HCT116 (cell line): ENCODE results near the gene GLYR1. TPM values are rescaled to one million over a fixed set of nuclear protein-coding genes. Genes with fewer than 3 reads are reported as not detected.

ENCODE experiments used
- ATAC-seq: fragments of 200-7000 bp; cut with Tn5 transposase; 2 replicates; pipeline ENCODE4 v1.9.1; 2020; ENCODE audit warnings: mild to moderate bottlenecking, moderate library complexity
- BruUV-seq: library from RNA; stranded (reverse); fragments of 400-500 nt; replicated peaks from 2 replicates; lab custom pipeline; 2021; lab: Mats Ljungman, UMichigan
- CTCF ChIA-PET: fragments of 300-600 bp; sonication (Branson Sonifier 250); formaldehyde crosslinking; loops from one replicate; lab custom pipeline; 2021; ENCODE audit warnings: antibody characterized with exemption; lab: Charles Lee
- POLR2A ChIA-PET: fragments of 300-600, 350-600 bp; sonication (Branson Sonifier 250); formaldehyde crosslinking; loops from one replicate; lab custom pipeline; 2021; ENCODE audit warnings: antibody characterized with exemption; lab: Charles Lee
- RAD21 ChIA-PET, 2 experiments: fragments of 300-600 bp; sonication (Branson Sonifier 250); formaldehyde crosslinking; loops; one replicate each; lab custom pipeline; 2023; ENCODE audit warnings: low total read pairs in 2 of 2; ENCODE audit not compliant: uncharacterized antibody in 2 of 2, unreplicated experiment in 2 of 2, low non-redundant PET in 1 of 2; lab: Charles Lee
- DNase-seq: peaks from one replicate; pipeline ENCODE4 v3.0.0-alpha.2; 2010; ENCODE audit warnings: low read depth, low spot score
- H2AFZ ChIP-seq: fragments of 200-600 bp; shearing (Covaris generic), sonication (generic); 2 replicates; pipeline ENCODE4 v1.6.1; 2017; ENCODE audit warnings: low read depth, mixed run types, mixed read lengths, antibody characterized with exemption, low read length; ENCODE audit not compliant: poor library complexity, severe bottlenecking
- H3K27ac ChIP-seq: 2 replicates; pipeline ENCODE4 v1.5.1; 2012; ENCODE audit warnings: low read depth, low read length
- H3K27me3 ChIP-seq: fragments of 200-600 bp; sonication (generic); 2 replicates; pipeline ENCODE4 v1.6.1; 2016; ENCODE audit warnings: mixed run types, low read length, mixed read lengths; ENCODE audit not compliant: insufficient read depth
- H3K36me3 ChIP-seq, 2 experiments: fragments of 200-500 bp in 1 of 2; fragments of 200-600 bp in 1 of 2; sonication (Bioruptor generic) in 1 of 2; sonication (generic) in 1 of 2; 2 replicates each; pipeline versions ENCODE4 v1.5.1 to v1.6.1; 2014 to 2016; ENCODE audit warnings: low read length in 2 of 2, inconsistent platforms in 1 of 2, mixed read lengths in 1 of 2, mixed run types in 1 of 2; ENCODE audit not compliant: insufficient read depth in 2 of 2, control insufficient read depth in 1 of 2
- H3K4me1 ChIP-seq, 2 experiments: fragments of 200-600 bp in 1 of 2; sonication (generic) in 1 of 2; 2 replicates each; pipeline versions ENCODE4 v1.5.1 to v1.6.1; 2012 to 2017; ENCODE audit warnings: low read length in 2 of 2, inconsistent platforms in 1 of 2, mild to moderate bottlenecking in 1 of 2, mixed read lengths in 1 of 2, mixed run types in 1 of 2, moderate library complexity in 1 of 2; ENCODE audit not compliant: insufficient read depth in 2 of 2, control insufficient read depth in 1 of 2
- H3K4me2 ChIP-seq: fragments of 200-600 bp; sonication (generic); 2 replicates; pipeline ENCODE4 v1.6.1; 2017; ENCODE audit warnings: mixed run types, low read length, mixed read lengths
- H3K4me3 ChIP-seq, 2 experiments: fragments of 200-600 bp in 1 of 2; sonication (generic) in 1 of 2; replicated peaks in 1 of 2; 2 replicates each; pipeline ENCODE4 v1.5.1; 2011 to 2016; ENCODE audit warnings: low read length in 2 of 2, control low read depth in 1 of 2, low read depth in 1 of 2, mild to moderate bottlenecking in 1 of 2, mixed read lengths in 1 of 2, mixed run types in 1 of 2
- H3K79me2 ChIP-seq: fragments of 200-600 bp; sonication (generic); 2 replicates; pipeline ENCODE4 v1.6.1; 2017; ENCODE audit warnings: mild to moderate bottlenecking, mixed run types, low read length, moderate library complexity, mixed read lengths; ENCODE audit not compliant: insufficient read depth
- H3K9ac ChIP-seq: fragments of 200-600 bp; sonication (generic); 2 replicates; pipeline ENCODE4 v1.6.1; 2016; ENCODE audit warnings: low read length, mixed read lengths
- H3K9me2 ChIP-seq: fragments of 200-600 bp; sonication (generic), shearing (Covaris generic); 2 replicates; pipeline ENCODE4 v1.6.1; 2017; ENCODE audit warnings: mixed run types, mild to moderate bottlenecking, moderate library complexity; ENCODE audit not compliant: insufficient read depth
- H3K9me3 ChIP-seq, 2 experiments: fragments of 200-500 bp in 1 of 2; fragments of 200-600 bp in 1 of 2; sonication (Bioruptor generic) in 1 of 2; sonication (generic) in 1 of 2; 2 replicates each; pipeline ENCODE4 v1.6.1; 2014 to 2017; ENCODE audit warnings: low read length in 2 of 2, mixed read lengths in 2 of 2, inconsistent platforms in 1 of 2, low read depth in 1 of 2, mild to moderate bottlenecking in 1 of 2, mixed run types in 1 of 2, moderate library complexity in 1 of 2; ENCODE audit not compliant: control insufficient read depth in 1 of 2, insufficient read depth in 1 of 2
- H4K20me1 ChIP-seq: fragments of 200-600 bp; sonication (generic), shearing (Covaris generic); 2 replicates; pipeline ENCODE4 v1.6.1; 2017; ENCODE audit warnings: mixed run types, mild to moderate bottlenecking, moderate library complexity; ENCODE audit not compliant: insufficient read depth
- ELF1 ChIP-seq: IDR thresholded peaks from 2 replicates; pipeline ENCODE4 v1.6.1; 2012; ENCODE audit warnings: low read depth, borderline replicate concordance
- EZH2phosphoT487 ChIP-seq: fragments of 200-600 bp; IDR thresholded peaks from 2 replicates; pipeline ENCODE4 v1.6.1; 2018; ENCODE audit warnings: antibody characterized with exemption, borderline replicate concordance
- FOSL1 ChIP-seq: IDR thresholded peaks from 2 replicates; pipeline ENCODE4 v1.6.1; 2012; ENCODE audit warnings: low read depth
- RAD21 ChIP-seq: IDR thresholded peaks from 2 replicates; pipeline ENCODE4 v1.6.1; 2012; ENCODE audit warnings: low read depth, mild to moderate bottlenecking
- SRF ChIP-seq: IDR thresholded peaks from 2 replicates; pipeline ENCODE4 v1.6.1; 2012; ENCODE audit warnings: low read depth
- TCF7L2 ChIP-seq: IDR thresholded peaks from 2 replicates; pipeline ENCODE4 v1.7.0; 2011; ENCODE audit warnings: borderline replicate concordance, inconsistent platforms; ENCODE audit not compliant: insufficient read depth, insufficient read length; ENCODE audit errors: extremely low read depth
- YY1 ChIP-seq: IDR thresholded peaks from 2 replicates; pipeline ENCODE4 v1.6.1; 2011; ENCODE audit warnings: low read length, low read depth, moderate library complexity, mild to moderate bottlenecking; ENCODE audit not compliant: insufficient replicate concordance; ENCODE audit errors: extremely low read depth
- ZFX ChIP-seq: fragments of 450-650 bp; IDR thresholded peaks from 2 replicates; pipeline ENCODE4 v1.6.1; 2017
- intact Hi-C: fragments of 100-400 bp; cut with micrococcal nuclease; formaldehyde crosslinking; loops from 2 replicates; pipeline ENCODE4 v1.10.0; 2022
- total RNA-seq: library from RNA; stranded (reverse); gene quantifications from one replicate; pipeline ENCODE4 v1.2.1, GENCODE V29; 2021; ENCODE audit not compliant: unreplicated experiment
- TF ChIP-seq, protein P1 (sequence below): IDR thresholded peaks from 2 replicates; pipeline ENCODE4 v1.6.1; 2012; ENCODE audit warnings: low read depth
- TF ChIP-seq, protein P2 (sequence below), 3 experiments: fragments of 200-600 bp in 1 of 3; sonication (generic) in 1 of 3; IDR thresholded peaks in 2 of 3; conservative IDR thresholded peaks in 1 of 3; 2 replicates each; pipeline ENCODE4 v1.5.1; 2012 to 2017; ENCODE audit warnings: low read depth in 2 of 3, low read length in 2 of 3, antibody characterized with exemption in 1 of 3, borderline replicate concordance in 1 of 3, control low read depth in 1 of 3, mild to moderate bottlenecking in 1 of 3, mixed read lengths in 1 of 3, mixed run types in 1 of 3, moderate library complexity in 1 of 3; ENCODE audit not compliant: insufficient read depth in 1 of 3
- TF ChIP-seq, protein P3 (sequence below): IDR thresholded peaks from 2 replicates; pipeline ENCODE4 v1.6.1; 2012
- TF ChIP-seq, protein P4 (sequence below): IDR thresholded peaks from 2 replicates; pipeline ENCODE4 v1.6.1; 2011; ENCODE audit warnings: mild to moderate bottlenecking, low read length, moderate library complexity; ENCODE audit not compliant: insufficient replicate concordance; ENCODE audit errors: extremely low read depth

The GLYR1 gene
- total RNA-seq, 1 experiment from 2014 or later: 50.0 TPM

DNA sequence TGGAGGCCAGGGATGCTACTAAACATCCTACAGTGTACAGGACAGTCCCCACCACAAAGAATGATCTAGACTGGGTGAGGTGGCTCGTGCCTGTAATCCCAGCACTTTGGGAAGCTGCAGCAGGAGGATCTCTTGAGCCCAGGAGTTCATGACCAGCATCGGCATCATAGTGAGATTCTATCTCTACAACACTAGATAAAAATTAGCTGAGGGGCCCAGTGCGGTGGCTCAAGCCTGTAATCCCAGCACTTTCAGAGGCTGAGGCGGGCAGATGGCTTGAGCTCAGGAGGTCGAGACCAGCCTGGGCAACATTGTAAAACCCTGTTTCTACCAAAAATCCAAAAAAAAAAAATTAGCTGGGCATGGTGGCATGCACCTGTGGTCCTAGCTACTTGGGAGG, 74.7 kb downstream of the GLYR1 start:
- H3K27me3 ChIP-seq: no peaks in the 10 kb centered on the region
- ATAC-seq: no peak
- H3K9me3 ChIP-seq: no peaks in the 10 kb centered on the region
- H3K27ac ChIP-seq: no peak overlapping the region
- no peaks in the 10 kb centered on the region for H4K20me1 ChIP-seq
- ChIA-PET POLR2A (no interaction called here), RAD21 (no interaction called here), CTCF (no interaction called here)
- no peak overlapping the region for H3K4me3 ChIP-seq
- no peaks in the 10 kb centered on the region for H3K36me3 ChIP-seq
- no peak for DNase-seq
- H3K79me2 ChIP-seq: no peaks in the 10 kb centered on the region
- intact Hi-C loops: no loop called here
- peaks cover 6 to 16% of the 10 kb centered on the region in 2 experiments; a peak in 3 of 4 replicates for H3K4me1 ChIP-seq
- no TSS peak for BruUV-seq
- no peaks in the 10 kb centered on the region for H3K9me2 ChIP-seq
- no peak overlapping the region for H3K4me2 ChIP-seq
- H3K9ac ChIP-seq: no peak overlapping the region
- TF ChIP-seq, protein P1, sequence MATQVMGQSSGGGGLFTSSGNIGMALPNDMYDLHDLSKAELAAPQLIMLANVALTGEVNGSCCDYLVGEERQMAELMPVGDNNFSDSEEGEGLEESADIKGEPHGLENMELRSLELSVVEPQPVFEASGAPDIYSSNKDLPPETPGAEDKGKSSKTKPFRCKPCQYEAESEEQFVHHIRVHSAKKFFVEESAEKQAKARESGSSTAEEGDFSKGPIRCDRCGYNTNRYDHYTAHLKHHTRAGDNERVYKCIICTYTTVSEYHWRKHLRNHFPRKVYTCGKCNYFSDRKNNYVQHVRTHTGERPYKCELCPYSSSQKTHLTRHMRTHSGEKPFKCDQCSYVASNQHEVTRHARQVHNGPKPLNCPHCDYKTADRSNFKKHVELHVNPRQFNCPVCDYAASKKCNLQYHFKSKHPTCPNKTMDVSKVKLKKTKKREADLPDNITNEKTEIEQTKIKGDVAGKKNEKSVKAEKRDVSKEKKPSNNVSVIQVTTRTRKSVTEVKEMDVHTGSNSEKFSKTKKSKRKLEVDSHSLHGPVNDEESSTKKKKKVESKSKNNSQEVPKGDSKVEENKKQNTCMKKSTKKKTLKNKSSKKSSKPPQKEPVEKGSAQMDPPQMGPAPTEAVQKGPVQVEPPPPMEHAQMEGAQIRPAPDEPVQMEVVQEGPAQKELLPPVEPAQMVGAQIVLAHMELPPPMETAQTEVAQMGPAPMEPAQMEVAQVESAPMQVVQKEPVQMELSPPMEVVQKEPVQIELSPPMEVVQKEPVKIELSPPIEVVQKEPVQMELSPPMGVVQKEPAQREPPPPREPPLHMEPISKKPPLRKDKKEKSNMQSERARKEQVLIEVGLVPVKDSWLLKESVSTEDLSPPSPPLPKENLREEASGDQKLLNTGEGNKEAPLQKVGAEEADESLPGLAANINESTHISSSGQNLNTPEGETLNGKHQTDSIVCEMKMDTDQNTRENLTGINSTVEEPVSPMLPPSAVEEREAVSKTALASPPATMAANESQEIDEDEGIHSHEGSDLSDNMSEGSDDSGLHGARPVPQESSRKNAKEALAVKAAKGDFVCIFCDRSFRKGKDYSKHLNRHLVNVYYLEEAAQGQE: no peak
- no peak for TF ChIP-seq ELF1
- no peak overlapping the region for H2AFZ ChIP-seq

DNA sequence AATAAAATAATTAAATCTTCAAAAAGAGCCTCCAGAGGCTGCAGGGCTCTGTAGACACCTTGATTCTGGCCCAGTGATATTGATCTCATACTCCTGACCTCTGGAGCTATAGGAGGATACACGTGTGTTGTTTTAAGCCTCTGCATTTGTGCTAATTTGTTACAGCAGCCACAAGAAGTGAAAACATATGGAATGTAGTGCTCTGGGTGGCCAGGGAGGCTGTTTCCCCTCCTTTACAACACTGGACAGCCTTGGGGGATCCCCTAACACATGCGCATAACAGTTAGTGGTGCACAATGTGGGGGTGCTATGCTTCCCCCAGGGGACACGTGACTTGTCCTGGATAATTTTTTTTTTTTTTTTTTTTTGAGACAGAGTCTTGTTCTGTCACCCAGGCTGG, 75.4 kb downstream of the GLYR1 start:
- H3K9me2 ChIP-seq: no peaks in the 10 kb centered on the region
- RAD21 ChIA-PET: no interaction called here
- no peaks in the 10 kb centered on the region for H3K27me3 ChIP-seq
- ATAC-seq (no peak), DNase-seq (no peak)
- H3K36me3 ChIP-seq: no peaks in the 10 kb centered on the region
- H3K27ac ChIP-seq: no peak overlapping the region
- H3K79me2 ChIP-seq: peaks cover 3% of the 10 kb centered on the region; the same call in 1 of the 2 replicates
- H3K4me2 ChIP-seq: no peak overlapping the region
- intact Hi-C loops: no loop called here
- H3K9me3 ChIP-seq: no peaks in the 10 kb centered on the region
- H3K9ac ChIP-seq: no peak overlapping the region
- H3K4me1 ChIP-seq: peaks cover 6 to 16% of the 10 kb centered on the region in 2 experiments; a peak in 3 of 4 replicates
- CTCF ChIA-PET: no interaction called here
- no TSS peak for BruUV-seq
- POLR2A ChIA-PET: no interaction called here
- H2AFZ ChIP-seq: no peak overlapping the region
- no peaks in the 10 kb centered on the region for H4K20me1 ChIP-seq
- H3K4me3 ChIP-seq: no peak overlapping the region
- no peak for TF ChIP-seq SRF
- no peak for TF ChIP-seq ZFX
- TF ChIP-seq, protein P2, sequence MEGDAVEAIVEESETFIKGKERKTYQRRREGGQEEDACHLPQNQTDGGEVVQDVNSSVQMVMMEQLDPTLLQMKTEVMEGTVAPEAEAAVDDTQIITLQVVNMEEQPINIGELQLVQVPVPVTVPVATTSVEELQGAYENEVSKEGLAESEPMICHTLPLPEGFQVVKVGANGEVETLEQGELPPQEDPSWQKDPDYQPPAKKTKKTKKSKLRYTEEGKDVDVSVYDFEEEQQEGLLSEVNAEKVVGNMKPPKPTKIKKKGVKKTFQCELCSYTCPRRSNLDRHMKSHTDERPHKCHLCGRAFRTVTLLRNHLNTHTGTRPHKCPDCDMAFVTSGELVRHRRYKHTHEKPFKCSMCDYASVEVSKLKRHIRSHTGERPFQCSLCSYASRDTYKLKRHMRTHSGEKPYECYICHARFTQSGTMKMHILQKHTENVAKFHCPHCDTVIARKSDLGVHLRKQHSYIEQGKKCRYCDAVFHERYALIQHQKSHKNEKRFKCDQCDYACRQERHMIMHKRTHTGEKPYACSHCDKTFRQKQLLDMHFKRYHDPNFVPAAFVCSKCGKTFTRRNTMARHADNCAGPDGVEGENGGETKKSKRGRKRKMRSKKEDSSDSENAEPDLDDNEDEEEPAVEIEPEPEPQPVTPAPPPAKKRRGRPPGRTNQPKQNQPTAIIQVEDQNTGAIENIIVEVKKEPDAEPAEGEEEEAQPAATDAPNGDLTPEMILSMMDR (IDR thresholded peaks at IDR 0.05 in 2 of 3, conservative IDR thresholded peaks at IDR 0.05 in 1 of 3; ENCODE audit: borderline replicate concordance in 1 of 3, insufficient read depth in 1 of 3, low read depth in 2 of 3, low read length in 2 of 3): no peak
- TF ChIP-seq YY1: no peak
- TF ChIP-seq TCF7L2: no peak
- TF ChIP-seq EZH2phosphoT487: no peak
- TF ChIP-seq ELF1: no peak
- TF ChIP-seq, protein P3, sequence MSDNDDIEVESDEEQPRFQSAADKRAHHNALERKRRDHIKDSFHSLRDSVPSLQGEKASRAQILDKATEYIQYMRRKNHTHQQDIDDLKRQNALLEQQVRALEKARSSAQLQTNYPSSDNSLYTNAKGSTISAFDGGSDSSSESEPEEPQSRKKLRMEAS: no peak
- no peak for TF ChIP-seq FOSL1
- TF ChIP-seq RAD21: no peak
- TF ChIP-seq, protein P4, sequence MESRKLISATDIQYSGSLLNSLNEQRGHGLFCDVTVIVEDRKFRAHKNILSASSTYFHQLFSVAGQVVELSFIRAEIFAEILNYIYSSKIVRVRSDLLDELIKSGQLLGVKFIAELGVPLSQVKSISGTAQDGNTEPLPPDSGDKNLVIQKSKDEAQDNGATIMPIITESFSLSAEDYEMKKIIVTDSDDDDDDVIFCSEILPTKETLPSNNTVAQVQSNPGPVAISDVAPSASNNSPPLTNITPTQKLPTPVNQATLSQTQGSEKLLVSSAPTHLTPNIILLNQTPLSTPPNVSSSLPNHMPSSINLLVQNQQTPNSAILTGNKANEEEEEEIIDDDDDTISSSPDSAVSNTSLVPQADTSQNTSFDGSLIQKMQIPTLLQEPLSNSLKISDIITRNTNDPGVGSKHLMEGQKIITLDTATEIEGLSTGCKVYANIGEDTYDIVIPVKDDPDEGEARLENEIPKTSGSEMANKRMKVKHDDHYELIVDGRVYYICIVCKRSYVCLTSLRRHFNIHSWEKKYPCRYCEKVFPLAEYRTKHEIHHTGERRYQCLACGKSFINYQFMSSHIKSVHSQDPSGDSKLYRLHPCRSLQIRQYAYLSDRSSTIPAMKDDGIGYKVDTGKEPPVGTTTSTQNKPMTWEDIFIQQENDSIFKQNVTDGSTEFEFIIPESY: no peak
